Muscle layer of duodenum (tissue), 2 donors: ENCODE data around the gene ZBTB4.

Experiments used
- H3K27ac ChIP-seq: one replicate; pipeline ENCODE4 v1.7.0; 2013; ENCODE audit warnings: mild to moderate bottlenecking, low read length
- H3K27me3 ChIP-seq: one replicate; pipeline ENCODE4 v1.7.0; 2013; ENCODE audit warnings: low read depth, mild to moderate bottlenecking, control low read depth, low read length
- H3K36me3 ChIP-seq, 2 donors: one replicate each; pipeline ENCODE4 v1.7.0; 2013; ENCODE audit warnings: low read length in 2 of 2, control low read depth in 1 of 2, mild to moderate bottlenecking in 1 of 2; ENCODE audit not compliant: insufficient read depth in 2 of 2, control insufficient read depth in 1 of 2
- H3K4me1 ChIP-seq, 2 donors: one replicate each; pipeline ENCODE4 v1.7.0; 2013; ENCODE audit warnings: low read length in 2 of 2, mild to moderate bottlenecking in 2 of 2, control low read depth in 1 of 2, moderate library complexity in 1 of 2; ENCODE audit not compliant: insufficient read depth in 2 of 2, control insufficient read depth in 1 of 2
- H3K4me3 ChIP-seq, 2 donors: one replicate each; pipeline ENCODE4 v1.7.0; 2013; ENCODE audit warnings: low read length in 2 of 2, low read depth in 1 of 2, mild to moderate bottlenecking in 1 of 2
- H3K9me3 ChIP-seq, 2 donors: one replicate each; pipeline ENCODE4 v1.7.0; 2013; ENCODE audit warnings: low read length in 2 of 2, control low read depth in 1 of 2, mild to moderate bottlenecking in 1 of 2; ENCODE audit not compliant: control insufficient read depth in 1 of 2
- donor health status: healthy.

The ZBTB4 gene

DNA sequence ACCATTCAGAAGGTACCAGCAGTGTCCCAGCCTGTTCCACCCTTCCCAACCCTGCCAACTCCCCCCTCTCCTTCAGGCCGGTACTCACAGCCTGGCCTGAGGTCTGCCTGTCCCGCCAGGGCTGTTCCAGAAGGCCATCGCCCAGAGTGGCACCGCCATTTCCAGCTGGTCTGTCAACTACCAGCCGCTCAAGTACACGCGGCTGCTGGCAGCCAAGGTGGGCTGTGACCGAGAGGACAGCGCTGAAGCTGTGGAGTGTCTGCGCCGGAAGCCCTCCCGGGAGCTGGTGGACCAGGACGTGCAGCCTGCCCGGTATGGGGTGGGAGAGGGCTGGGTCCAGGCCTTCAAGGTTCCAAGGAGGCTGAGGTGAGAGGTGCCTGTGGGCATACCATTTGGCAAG lies 64.6 kb downstream of the ZBTB4 start:
- Histone ChIP-seq H3K27ac (no peak overlapping the region), H3K4me3 (no peak overlapping the region), H3K9me3 (no peaks in the 10 kb centered on the region), H3K4me1 (no peaks in the 10 kb centered on the region), H3K36me3 (peaks cover 0 to 24% of the 10 kb centered on the region in 2 donors), H3K27me3 (no peaks in the 10 kb centered on the region)

GRCh38 chr17:7413346-7413985 lies 66.0 kb downstream of the ZBTB4 start:
- Histone ChIP-seq H3K27ac (no peak overlapping the region), H3K4me3 (no peak overlapping the region)

GRCh38 chr17:7411427-7411750 lies 68.0 kb downstream of the ZBTB4 start:
- Histone ChIP-seq H3K9me3 (no peaks in the 10 kb centered on the region), H3K27ac (no peak overlapping the region), H3K36me3 (peaks cover 6 to 29% of the 10 kb centered on the region in 2 donors)

More at GRCh38 chr17:7413346-7413985, 66.0 kb downstream of the ZBTB4 start:
- Histone ChIP-seq H3K4me1 (no peaks in the 10 kb centered on the region), H3K36me3 (peaks cover 6 to 35% of the 10 kb centered on the region in 2 donors), H3K27me3 (no peaks in the 10 kb centered on the region), H3K9me3 (no peaks in the 10 kb centered on the region)

DNA sequence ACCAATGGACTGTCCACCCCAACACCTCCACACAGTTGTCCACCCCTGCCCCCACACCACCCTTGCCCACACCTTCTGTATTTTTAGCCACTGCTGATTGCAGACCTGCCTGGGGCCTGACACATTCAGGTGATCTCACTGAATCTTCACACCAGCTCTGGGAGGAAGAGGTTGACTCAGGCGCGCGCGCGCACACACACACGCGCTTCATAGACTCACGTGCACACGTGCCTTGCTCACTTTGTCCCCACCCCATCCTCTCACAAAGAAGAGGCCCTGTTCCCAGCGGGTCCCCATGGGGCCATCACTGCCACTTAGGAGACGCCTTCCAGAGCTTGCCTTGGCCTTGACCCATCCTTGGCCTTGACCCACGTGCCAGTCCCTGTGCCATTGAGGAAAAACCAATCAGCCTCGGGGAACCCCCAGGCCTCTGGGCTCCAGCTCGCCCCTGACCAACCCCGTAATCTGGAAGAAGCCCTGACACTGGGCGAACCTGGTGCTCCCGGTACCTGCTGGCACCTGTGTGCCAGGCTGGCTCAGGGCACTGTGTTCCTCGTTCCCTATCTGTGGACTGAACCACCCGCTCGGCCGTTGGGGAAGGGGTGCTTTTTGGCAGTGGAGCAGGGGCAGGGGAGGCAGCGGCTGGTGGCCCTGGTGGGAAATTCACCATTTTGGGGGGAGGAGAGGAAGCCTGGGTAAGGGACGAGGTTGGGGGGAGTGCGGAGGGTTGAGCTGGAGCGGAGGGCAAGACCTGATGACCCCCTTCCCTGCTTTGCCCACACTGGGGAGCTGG lies 68.6 kb downstream of the ZBTB4 start:
- Histone ChIP-seq H3K4me3 (no peak overlapping the region), H3K27me3 (no peaks in the 10 kb centered on the region), H3K27ac (no peak overlapping the region), H3K36me3 (peaks cover 6 to 28% of the 10 kb centered on the region in 2 donors), H3K9me3 (no peaks in the 10 kb centered on the region), H3K4me1 (peaks cover 0 to 5% of the 10 kb centered on the region in 2 donors)

More at GRCh38 chr17:7411427-7411750, 68.0 kb downstream of the ZBTB4 start:
- H3K27me3 ChIP-seq: no peaks in the 10 kb centered on the region
- H3K4me1 ChIP-seq: no peaks in the 10 kb centered on the region
- H3K4me3 ChIP-seq: no peak overlapping the region

GRCh38 chr17:7409716-7410115 lies 69.7 kb downstream of the ZBTB4 start:
- peaks cover 6 to 17% of the 10 kb centered on the region in 2 donors for H3K36me3 ChIP-seq
- H3K4me1 ChIP-seq: peaks cover 0 to 9% of the 10 kb centered on the region in 2 donors
- H3K9me3 ChIP-seq: no peaks in the 10 kb centered on the region
- no peaks in the 10 kb centered on the region for H3K27me3 ChIP-seq
- H3K27ac ChIP-seq: no peak overlapping the region
- no peak overlapping the region for H3K4me3 ChIP-seq
